ENCODE measurements around the gene LRRC3.

LRRC3 gene

DNA sequence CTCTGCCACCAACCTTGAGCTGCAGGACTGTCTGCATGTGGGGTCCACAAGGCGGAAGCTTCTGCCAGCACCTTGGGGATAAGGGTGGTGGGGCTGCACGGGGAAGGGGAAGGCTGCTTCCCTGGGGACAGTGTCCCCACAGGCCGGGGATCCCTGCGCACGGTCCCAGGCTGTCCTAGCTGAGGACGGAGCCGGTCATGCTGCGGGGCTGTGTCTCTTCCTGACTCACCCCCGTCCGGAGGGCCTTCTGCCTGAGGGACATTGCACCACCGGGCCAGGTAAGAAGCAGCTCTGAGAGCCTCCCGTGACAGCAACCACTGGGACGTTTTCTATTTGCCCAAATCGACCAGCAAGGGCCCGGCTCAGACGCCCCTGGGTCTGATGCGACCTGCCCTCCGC, 54.8 kb downstream of the LRRC3 start:
- Histone ChIP-seq H3K27me3 (ENCODE audit: control insufficient read depth in 1 of 2, insufficient read depth in 2 of 2, low read length in 2 of 2) (peaks cover 24 to 34% of the 10 kb centered on the region in 2 donors), H3K4me1 (ENCODE audit: control insufficient read depth, insufficient read depth, low read length) (peaks cover 5% of the 10 kb centered on the region), H3K27ac (ENCODE audit: low read length) (no peak overlapping the region), H3K36me3 (ENCODE audit: control insufficient read depth in 2 of 2, insufficient read depth in 2 of 2, low read length in 2 of 2) (no peaks in the 10 kb centered on the region), H3K9me3 (ENCODE audit: control insufficient read depth in 2 of 2, low read length in 2 of 2) (no peaks in the 10 kb centered on the region), H3K9ac (ENCODE audit: low read length in 2 of 2) (no peak overlapping the region), H3K4me3 (ENCODE audit: low read length in 2 of 2) (no peak overlapping the region)

GRCh38 chr21:44510508-44511218, 55.4 kb downstream of the LRRC3 start:
- peak overlapping the region in 1 of 2 donors; percentile 22 for H3K4me3 ChIP-seq (ENCODE audit: low read length in 2 of 2)
- peaks cover 5% of the 10 kb centered on the region for H3K4me1 ChIP-seq (ENCODE audit: control insufficient read depth, insufficient read depth, low read length)
- no peaks in the 10 kb centered on the region for H3K9me3 ChIP-seq (ENCODE audit: control insufficient read depth in 2 of 2, low read length in 2 of 2)
- no peak overlapping the region for H3K27ac ChIP-seq (ENCODE audit: low read length)
- H3K27me3 ChIP-seq (ENCODE audit: control insufficient read depth in 1 of 2, insufficient read depth in 2 of 2, low read length in 2 of 2): peaks cover 24 to 34% of the 10 kb centered on the region in 2 donors
- H3K36me3 ChIP-seq (ENCODE audit: control insufficient read depth in 2 of 2, insufficient read depth in 2 of 2, low read length in 2 of 2): no peaks in the 10 kb centered on the region
- H3K9ac ChIP-seq (ENCODE audit: low read length in 2 of 2): no peak overlapping the region

GRCh38 chr21:44511219-44511937, 56.1 kb downstream of the LRRC3 start:
- no peak overlapping the region for H3K4me3 ChIP-seq (ENCODE audit: low read length in 2 of 2)
- H3K27me3 ChIP-seq (ENCODE audit: control insufficient read depth in 1 of 2, insufficient read depth in 2 of 2, low read length in 2 of 2): peaks cover 24 to 28% of the 10 kb centered on the region in 2 donors
- no peak overlapping the region for H3K9ac ChIP-seq (ENCODE audit: low read length in 2 of 2)
- no peaks in the 10 kb centered on the region for H3K9me3 ChIP-seq (ENCODE audit: control insufficient read depth in 2 of 2, low read length in 2 of 2)
- H3K27ac ChIP-seq (ENCODE audit: low read length): no peak overlapping the region
- peaks cover 5% of the 10 kb centered on the region for H3K4me1 ChIP-seq (ENCODE audit: control insufficient read depth, insufficient read depth, low read length)
- H3K36me3 ChIP-seq (ENCODE audit: control insufficient read depth in 2 of 2, insufficient read depth in 2 of 2, low read length in 2 of 2): no peaks in the 10 kb centered on the region
